Stimulated activated CD8-positive, alpha-beta memory T cell treated with anti-CD3 and anti-CD28 coated beads, Interleukin-12 subunit alpha, Interleukin-12 subunit beta, amount 100 ng/mL, for 1 hour (primary cell): ENCODE measurements around the gene YPEL3.

Experiments
- DNase-seq: peaks from one replicate; pipeline ENCODE4 v3.0.0-alpha.2; 2020; ENCODE audit warnings: low read depth

YPEL3 gene

GRCh38 chr16:30049871-30050270, 46.1 kb downstream of the YPEL3 start:
- no peak for DNase-seq

GRCh38 chr16:30046588-30046987, 49.4 kb downstream of the YPEL3 start:
- no peak for DNase-seq

- DNase-seq, result no peak
These were observed 49.8 kb downstream of the YPEL3 start for GRCh38 chr16:30046178-30046577.
